Dendritic cell treated with granulocyte-macrophage colony-stimulating factor and Interleukin-4, amounts not matched to agents 40 ng/mL and 50 ng/mL, for 4 days (primary cell): ENCODE results near the gene APC2.
A peak's percentile ranks its signal among the peaks of the same experiment; 100 is the strongest.

Source experiments
- H3K27ac Mint-ChIP-seq: one replicate; pipeline ENCODE4 v1.8.0; 2022; ENCODE audit warnings: mild to moderate bottlenecking, mixed read lengths
- H3K27me3 Mint-ChIP-seq: one replicate; pipeline ENCODE4 v1.8.0; 2022; ENCODE audit warnings: mild to moderate bottlenecking, mixed read lengths
- H3K36me3 Mint-ChIP-seq: one replicate; pipeline ENCODE4 v1.8.0; 2022; ENCODE audit warnings: low read depth, mixed read lengths
- H3K4me1 Mint-ChIP-seq: one replicate; pipeline ENCODE4 v1.8.0; 2022; ENCODE audit warnings: low read depth, mixed read lengths
- H3K4me3 Mint-ChIP-seq: one replicate; pipeline ENCODE4 v1.8.0; 2022; ENCODE audit warnings: mild to moderate bottlenecking, moderate library complexity, mixed read lengths
- H3K9me3 Mint-ChIP-seq: one replicate; pipeline ENCODE4 v1.8.0; 2022; ENCODE audit warnings: mixed read lengths
- intact Hi-C: fragments of 100-400 bp; cut with micrococcal nuclease; formaldehyde crosslinking; loops from one replicate; pipeline ENCODE4 v1.15.0; 2022

Gene APC2

DNA sequence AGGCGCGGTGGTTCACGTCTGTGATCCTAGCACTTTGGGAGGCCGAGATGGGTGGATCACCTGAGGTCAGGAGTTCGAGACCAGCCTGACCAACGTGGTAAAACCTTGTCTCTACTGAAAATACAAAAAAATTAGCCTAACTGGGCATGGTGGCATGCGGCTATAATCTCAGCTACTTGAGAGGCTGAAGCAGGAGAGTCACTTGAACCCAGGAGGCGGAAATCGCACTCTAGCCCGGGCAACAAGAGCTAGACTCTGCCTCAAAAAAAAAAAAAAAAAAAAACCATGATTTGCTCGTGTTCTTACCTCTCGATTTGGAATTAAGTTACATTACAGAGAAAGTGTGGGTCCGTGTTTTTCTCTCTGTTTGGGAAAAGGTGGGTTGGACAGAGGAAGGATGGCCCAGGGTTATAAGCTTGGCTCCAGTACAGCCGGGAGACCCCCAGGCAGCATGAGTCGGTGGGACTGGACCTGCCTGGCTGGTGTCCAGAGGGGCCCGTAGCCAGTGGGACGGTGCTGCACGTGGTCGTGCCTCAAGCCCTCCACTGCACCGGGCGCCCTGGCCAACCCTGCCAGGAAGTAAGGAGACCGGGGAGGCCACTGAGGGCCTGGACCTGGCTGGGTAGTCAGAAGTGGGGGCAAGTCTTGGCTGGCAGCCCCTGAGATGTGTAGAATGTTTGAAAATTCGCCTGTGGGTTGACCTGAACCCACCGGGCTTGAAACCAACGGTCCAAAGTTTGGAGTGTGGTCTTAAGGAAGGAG is 8.1 kb upstream of the APC2 start:
- H3K4me1 Mint-ChIP-seq, result peaks cover 58% of the 10 kb centered on the region
- intact Hi-C loops, result no loop called here
- no peak overlapping the region for H3K27ac Mint-ChIP-seq
- peaks cover 47% of the 10 kb centered on the region for H3K36me3 Mint-ChIP-seq
- no peak overlapping the region for H3K4me3 Mint-ChIP-seq
- no peaks in the 10 kb centered on the region for H3K9me3 Mint-ChIP-seq
- H3K27me3 Mint-ChIP-seq, result peaks cover 17% of the 10 kb centered on the region

- Mint-ChIP-seq H3K4me3 (peak overlapping the region; percentile 64), H3K9me3 (no peaks in the 10 kb centered on the region), H3K27me3 (peaks cover 47% of the 10 kb centered on the region), H3K27ac (peak overlapping the region; percentile 41), H3K36me3 (peaks cover 27% of the 10 kb centered on the region), H3K4me1 (peaks cover 48% of the 10 kb centered on the region)
- intact Hi-C loops, result no loop called here
Measured at GRCh38 chr19:1445185-1445931, 4.6 kb upstream of the APC2 start.

DNA sequence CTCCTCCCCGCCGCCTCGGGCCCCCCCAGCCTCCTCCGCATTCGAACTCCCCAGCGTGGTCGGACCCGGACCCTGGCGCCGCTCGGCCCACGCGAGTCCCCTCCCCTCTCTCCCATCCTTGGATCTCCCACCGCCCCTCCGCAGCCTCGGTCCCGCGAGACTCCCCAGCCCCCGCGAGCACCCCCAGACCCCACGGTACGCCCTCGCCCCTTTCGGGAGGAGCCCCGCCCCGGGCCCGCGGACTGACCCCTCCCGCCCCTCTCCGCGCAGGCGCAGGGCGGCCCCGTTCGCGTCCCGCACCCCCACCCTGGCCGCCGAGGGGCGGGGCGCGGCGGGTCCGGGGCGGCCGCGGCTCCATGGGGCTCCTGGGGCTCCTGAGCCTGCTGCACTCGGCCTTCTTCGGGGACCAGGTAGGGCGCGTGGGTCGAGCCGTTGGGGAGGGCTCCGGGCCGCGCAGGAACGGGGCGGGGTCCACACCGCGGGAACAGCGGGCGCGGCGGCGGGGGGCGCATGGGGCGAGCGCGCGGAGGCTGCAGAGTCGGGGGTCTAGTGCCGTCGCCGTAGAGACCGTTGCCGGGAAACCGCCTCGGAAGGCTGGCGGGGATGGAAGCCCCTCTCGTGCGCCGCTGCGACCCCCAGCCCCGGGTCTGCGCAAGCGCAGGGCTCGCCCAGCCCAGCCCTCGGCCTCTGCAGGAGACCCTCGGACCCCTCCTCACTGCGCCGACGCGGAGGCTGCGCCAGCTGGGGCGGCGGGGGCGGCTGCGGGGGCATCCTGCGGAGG is 3.8 kb upstream of the APC2 start:
- H3K27me3 Mint-ChIP-seq, result peaks cover 55% of the 10 kb centered on the region
- no peak overlapping the region for H3K27ac Mint-ChIP-seq
- no peaks in the 10 kb centered on the region for H3K9me3 Mint-ChIP-seq
- H3K4me1 Mint-ChIP-seq, result peaks cover 40% of the 10 kb centered on the region
- intact Hi-C loops, result no loop called here
- H3K36me3 Mint-ChIP-seq, result peaks cover 19% of the 10 kb centered on the region
- H3K4me3 Mint-ChIP-seq, result no peak overlapping the region

GRCh38 chr19:1446713-1447481 is 3.0 kb upstream of the APC2 start:
- Mint-ChIP-seq H3K36me3 (peaks cover 11% of the 10 kb centered on the region), H3K9me3 (no peaks in the 10 kb centered on the region), H3K27me3 (peaks cover 62% of the 10 kb centered on the region), H3K27ac (no peak overlapping the region), H3K4me1 (peaks cover 35% of the 10 kb centered on the region), H3K4me3 (no peak overlapping the region)
- intact Hi-C loops, result no loop called here

- H3K4me3 Mint-ChIP-seq, result no peak overlapping the region
- intact Hi-C loops, result no loop called here
Measured at GRCh38 chr19:1447504-1447903, 2.4 kb upstream of the APC2 start.

GRCh38 chr19:1447944-1448343 is 2.0 kb upstream of the APC2 start:
- Mint-ChIP-seq H3K9me3 (no peaks in the 10 kb centered on the region), H3K27ac (no peak overlapping the region), H3K27me3 (peaks cover 73% of the 10 kb centered on the region), H3K4me1 (peaks cover 29% of the 10 kb centered on the region), H3K36me3 (peaks cover under 1% of the 10 kb centered on the region), H3K4me3 (no peak overlapping the region)
- intact Hi-C loops, result no loop called here

More at GRCh38 chr19:1447504-1447903, 2.4 kb upstream of the APC2 start:
- Mint-ChIP-seq H3K4me1 (peaks cover 33% of the 10 kb centered on the region), H3K27ac (no peak overlapping the region), H3K36me3 (peaks cover 5% of the 10 kb centered on the region), H3K27me3 (peaks cover 68% of the 10 kb centered on the region), H3K9me3 (no peaks in the 10 kb centered on the region)

GRCh38 chr19:1450735-1451731 is 1.1 kb downstream of the APC2 start:
- no peaks in the 10 kb centered on the region for H3K9me3 Mint-ChIP-seq
- peaks cover 92% of the 10 kb centered on the region for H3K27me3 Mint-ChIP-seq
- H3K27ac Mint-ChIP-seq, result no peak overlapping the region
- no peaks in the 10 kb centered on the region for H3K36me3 Mint-ChIP-seq
- H3K4me1 Mint-ChIP-seq, result peaks cover 19% of the 10 kb centered on the region
- H3K4me3 Mint-ChIP-seq, result no peak overlapping the region
- intact Hi-C loops, result no loop called here

DNA sequence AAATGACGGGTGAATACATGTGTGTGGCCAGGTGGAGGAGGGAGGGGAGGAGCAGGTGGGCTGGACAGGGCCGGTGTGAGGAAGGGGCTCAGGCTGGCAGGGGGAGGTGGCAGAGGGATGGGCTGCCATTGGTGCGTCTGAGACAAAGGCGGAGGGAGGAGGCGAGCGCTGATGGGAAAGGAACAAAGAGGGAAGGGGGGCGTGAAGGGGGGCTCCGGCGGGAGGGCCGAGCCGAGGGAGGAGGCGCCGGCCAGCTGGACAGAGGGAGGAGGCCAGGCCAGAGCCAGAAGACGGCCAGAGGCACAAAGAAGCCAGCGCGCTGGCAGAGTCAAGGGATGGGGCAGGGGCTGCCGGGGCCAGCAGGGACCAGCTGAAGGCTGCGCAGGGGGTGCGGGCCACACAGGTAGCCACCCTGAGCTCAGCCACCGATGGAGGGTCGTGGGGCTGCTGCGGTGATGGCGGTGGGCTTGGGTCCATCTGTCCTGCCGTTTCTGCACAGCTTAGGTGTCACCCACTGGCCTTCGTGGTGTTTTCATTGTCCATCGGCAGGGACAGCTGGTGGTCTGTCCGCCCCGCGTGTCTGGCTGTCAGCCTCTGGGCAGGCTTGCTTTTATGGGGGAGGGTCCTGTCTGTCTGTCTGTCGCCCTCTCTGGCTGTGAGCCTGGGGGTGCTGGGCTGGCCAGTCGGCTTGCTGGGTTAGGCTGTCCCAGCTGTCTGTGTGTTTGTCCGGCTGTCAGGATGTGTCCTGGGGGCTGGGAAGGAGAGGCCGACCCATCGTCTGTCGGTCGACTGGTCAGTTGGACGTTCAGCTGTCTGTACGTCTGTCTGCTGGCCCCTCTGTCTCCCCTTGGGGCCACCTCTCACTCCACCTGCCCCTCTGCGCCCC is 2.2 kb downstream of the APC2 start:
- Mint-ChIP-seq H3K27me3 (peaks cover 95% of the 10 kb centered on the region), H3K9me3 (no peaks in the 10 kb centered on the region), H3K4me3 (no peak overlapping the region), H3K36me3 (no peaks in the 10 kb centered on the region), H3K4me1 (peaks cover 18% of the 10 kb centered on the region), H3K27ac (no peak overlapping the region)
- intact Hi-C loops, result no loop called here

- Mint-ChIP-seq H3K9me3 (no peaks in the 10 kb centered on the region), H3K27me3 (peaks cover 95% of the 10 kb centered on the region), H3K4me1 (peaks cover 15% of the 10 kb centered on the region), H3K4me3 (no peak overlapping the region), H3K27ac (no peak overlapping the region), H3K36me3 (no peaks in the 10 kb centered on the region)
- intact Hi-C loops, result no loop called here
Measured at GRCh38 chr19:1452802-1453524, 3.0 kb downstream of the APC2 start.

- no peaks in the 10 kb centered on the region for H3K9me3 Mint-ChIP-seq
- no peak overlapping the region for H3K27ac Mint-ChIP-seq
- intact Hi-C loops, result no loop called here
- H3K4me3 Mint-ChIP-seq, result no peak overlapping the region
- no peaks in the 10 kb centered on the region for H3K36me3 Mint-ChIP-seq
- H3K27me3 Mint-ChIP-seq, result peaks cover 93% of the 10 kb centered on the region
- H3K4me1 Mint-ChIP-seq, result peaks cover 15% of the 10 kb centered on the region
Measured at GRCh38 chr19:1453525-1454364, 3.8 kb downstream of the APC2 start.

GRCh38 chr19:1455002-1455335 is 5.0 kb downstream of the APC2 start:
- Mint-ChIP-seq H3K9me3 (no peaks in the 10 kb centered on the region), H3K4me1 (peaks cover 27% of the 10 kb centered on the region), H3K4me3 (no peak overlapping the region), H3K27me3 (peaks cover 93% of the 10 kb centered on the region), H3K27ac (no peak overlapping the region), H3K36me3 (no peaks in the 10 kb centered on the region)
- intact Hi-C loops, result no loop called here
